Esophagus squamous epithelium (tissue), 5 donors: ENCODE results near the gene ZC3H13. TPM values are rescaled to one million over a fixed set of nuclear protein-coding genes. Genes with fewer than 3 reads are reported as not detected.

Source experiments
- DNase-seq: peaks from one replicate; lab custom pipeline; 2025; lab: John Stamatoyannopoulos, UW
- H3K27ac ChIP-seq, 4 donors: fragments of 200-600 bp; sonication (generic); one replicate each; pipeline ENCODE4 v1.5.1; 2016 to 2019; ENCODE audit warnings: mild to moderate bottlenecking in 1 of 4
- H3K27me3 ChIP-seq, 4 donors: fragments of 200-600 bp; sonication (generic); 1 replicate in 3 of 4; 2 replicates in 1 of 4; pipeline versions ENCODE4 v1.5.1 to v1.6.0; 2017 to 2021; ENCODE audit warnings: antibody characterized with exemption in 1 of 4
- H3K36me3 ChIP-seq, 3 donors: fragments of 200-600 bp; sonication (generic); one replicate each; pipeline ENCODE4 v1.5.1; 2016 to 2019
- H3K4me1 ChIP-seq, 3 donors: fragments of 200-600 bp; sonication (generic); one replicate each; pipeline ENCODE4 v1.5.1; 2017 to 2019
- H3K4me3 ChIP-seq, 4 donors: fragments of 200-600 bp; sonication (generic); 1 replicate in 3 of 4; 2 replicates in 1 of 4; pipeline ENCODE4 v1.5.1; 2016 to 2019; ENCODE audit warnings: mild to moderate bottlenecking in 2 of 4, moderate library complexity in 1 of 4
- H3K9me3 ChIP-seq, 3 donors: fragments of 200-600 bp; sonication (generic); one replicate each; pipeline ENCODE4 v1.5.1; 2016 to 2019
- POLR2A ChIP-seq, 4 donors: fragments of 450-650 bp; IDR thresholded peaks; one replicate each; pipeline ENCODE4 v1.6.1; 2017; ENCODE audit warnings: antibody characterized with exemption in 4 of 4, mild to moderate bottlenecking in 4 of 4, moderate library complexity in 3 of 4
- WGBS, 2 donors: methylation state at CpG; one replicate each; pipeline ENCODE4 v1.1.5; 2018; 5-methylcytosine and 5-hydroxymethylcytosine counted together
- intact Hi-C: fragments of 100-400 bp; cut with DNase I; formaldehyde crosslinking; loops from one replicate; pipeline ENCODE4 v1.15.0; 2022
- total RNA-seq, 4 donors: library from RNA; depleted of rRNA; stranded (reverse); fragments of >200 nt; gene quantifications; one replicate each; pipeline ENCODE4 v1.1.0, GENCODE V29; 2016
- TF ChIP-seq, protein P1 (sequence below), 6 experiments: fragments of 450-650 bp in 4 of 6; fragments of 200-600 bp in 2 of 6; sonication (generic) in 2 of 6; IDR thresholded peaks; one replicate each; pipeline ENCODE4 v1.5.1; 2016 to 2019; ENCODE audit warnings: antibody characterized with exemption in 6 of 6, mild to moderate bottlenecking in 4 of 6, moderate library complexity in 4 of 6
- donor health status: DM: yes; HTN: yes; CAD: no.

Gene ZC3H13
- total RNA-seq, 4 donors from 2014 or later: 12.4 to 28.8 (median 15.3) TPM

DNA sequence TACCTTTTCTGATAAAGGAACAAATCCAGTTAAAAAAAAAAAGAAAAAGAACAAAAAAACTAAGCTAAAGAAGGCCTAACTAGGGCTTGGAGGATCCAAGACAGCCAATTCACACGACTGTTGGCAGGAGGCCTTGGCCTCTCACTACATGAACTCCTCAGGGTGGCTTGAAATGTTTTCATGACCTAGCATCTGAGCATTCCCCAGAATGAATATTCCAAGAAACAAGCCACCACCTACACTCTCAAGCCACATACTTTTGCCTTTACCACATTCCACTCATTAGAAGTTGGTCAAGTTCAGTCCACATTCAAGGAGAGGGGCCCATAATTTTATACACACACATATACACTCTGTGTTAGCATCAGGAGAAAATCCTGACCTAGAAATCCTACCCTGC, 103.4 kb downstream of the ZC3H13 start:
- Histone ChIP-seq H3K27ac (no peak overlapping the region), H3K9me3 (no peaks in the 10 kb centered on the region), H3K4me3 (no peak overlapping the region), H3K36me3 (no peaks in the 10 kb centered on the region), H3K4me1 (no peaks in the 10 kb centered on the region), H3K27me3 (peaks cover 0 to under 1% (median 0%) of the 10 kb centered on the region in 4 donors)
- TF ChIP-seq, protein P1, sequence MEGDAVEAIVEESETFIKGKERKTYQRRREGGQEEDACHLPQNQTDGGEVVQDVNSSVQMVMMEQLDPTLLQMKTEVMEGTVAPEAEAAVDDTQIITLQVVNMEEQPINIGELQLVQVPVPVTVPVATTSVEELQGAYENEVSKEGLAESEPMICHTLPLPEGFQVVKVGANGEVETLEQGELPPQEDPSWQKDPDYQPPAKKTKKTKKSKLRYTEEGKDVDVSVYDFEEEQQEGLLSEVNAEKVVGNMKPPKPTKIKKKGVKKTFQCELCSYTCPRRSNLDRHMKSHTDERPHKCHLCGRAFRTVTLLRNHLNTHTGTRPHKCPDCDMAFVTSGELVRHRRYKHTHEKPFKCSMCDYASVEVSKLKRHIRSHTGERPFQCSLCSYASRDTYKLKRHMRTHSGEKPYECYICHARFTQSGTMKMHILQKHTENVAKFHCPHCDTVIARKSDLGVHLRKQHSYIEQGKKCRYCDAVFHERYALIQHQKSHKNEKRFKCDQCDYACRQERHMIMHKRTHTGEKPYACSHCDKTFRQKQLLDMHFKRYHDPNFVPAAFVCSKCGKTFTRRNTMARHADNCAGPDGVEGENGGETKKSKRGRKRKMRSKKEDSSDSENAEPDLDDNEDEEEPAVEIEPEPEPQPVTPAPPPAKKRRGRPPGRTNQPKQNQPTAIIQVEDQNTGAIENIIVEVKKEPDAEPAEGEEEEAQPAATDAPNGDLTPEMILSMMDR (IDR thresholded peaks at IDR 0.05): no peak
- TF ChIP-seq POLR2A (IDR thresholded peaks at IDR 0.05): no peak
- DNase-seq: no peak
- 74 to 88% methylated on average over 1 of the region's 1 CpG for WGBS, 2 donors
- intact Hi-C loops: no loop called here

DNA sequence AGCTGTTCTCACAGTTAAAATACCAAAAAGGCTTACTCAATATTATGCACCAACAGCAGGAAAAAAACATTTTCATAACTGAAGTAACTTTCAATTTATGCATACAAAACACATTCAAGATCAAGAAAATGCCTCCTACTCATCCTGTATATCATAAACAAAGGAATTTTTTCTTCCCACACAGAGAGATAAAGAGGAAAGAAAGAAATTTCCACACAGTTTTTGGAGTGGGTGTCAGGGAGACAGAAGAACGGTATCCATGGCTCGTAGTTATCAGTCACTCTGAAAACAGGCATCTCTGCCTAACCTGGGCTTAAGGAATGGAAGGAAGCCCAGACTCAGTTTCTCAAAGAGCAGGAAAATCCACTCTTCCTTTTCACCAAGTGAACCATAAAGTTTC, 108.6 kb downstream of the ZC3H13 start:
- intact Hi-C loops: no loop called here
- TF ChIP-seq, protein P1 (IDR thresholded peaks at IDR 0.05): no peak
- TF ChIP-seq POLR2A (IDR thresholded peaks at IDR 0.05): no peak
- Histone ChIP-seq H3K4me1 (no peaks in the 10 kb centered on the region), H3K27ac (no peak overlapping the region), H3K9me3 (no peaks in the 10 kb centered on the region), H3K27me3 (peaks cover 0 to 3% (median 0%) of the 10 kb centered on the region in 4 donors), H3K36me3 (no peaks in the 10 kb centered on the region), H3K4me3 (no peak overlapping the region)
- WGBS, 2 donors: 64 to 83% methylated on average over 2 of the region's 2 CpGs
- no peak for DNase-seq

DNA sequence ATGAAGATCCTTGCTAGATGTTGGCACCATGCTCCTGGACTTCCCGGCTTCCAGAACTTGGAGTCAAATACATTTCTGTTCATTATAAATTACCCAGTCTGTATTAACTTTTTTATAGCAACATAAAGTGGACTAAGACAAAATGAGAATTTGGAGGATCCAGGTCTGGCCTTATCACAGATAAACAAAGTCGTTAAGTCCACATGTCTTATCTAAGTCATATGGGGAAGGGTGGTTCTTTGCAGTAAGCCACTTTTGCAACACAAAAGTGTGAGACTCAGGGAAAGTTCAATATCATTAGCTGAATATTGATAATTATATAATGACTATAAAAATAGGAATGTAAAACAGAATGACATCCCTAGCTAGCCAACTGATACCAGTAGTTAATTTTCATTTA, 109.4 kb downstream of the ZC3H13 start:
- Histone ChIP-seq H3K27ac (no peak overlapping the region), H3K27me3 (peaks cover 0 to 3% (median 0%) of the 10 kb centered on the region in 4 donors), H3K4me1 (no peaks in the 10 kb centered on the region), H3K9me3 (no peaks in the 10 kb centered on the region), H3K4me3 (no peak overlapping the region), H3K36me3 (no peaks in the 10 kb centered on the region)
- TF ChIP-seq POLR2A (IDR thresholded peaks at IDR 0.05): no peak
- TF ChIP-seq, protein P1 (IDR thresholded peaks at IDR 0.05): no peak
- 63 to 88% methylated on average over 2 of the region's 2 CpGs for WGBS, 2 donors
- intact Hi-C loops: no loop called here
- no peak for DNase-seq

DNA sequence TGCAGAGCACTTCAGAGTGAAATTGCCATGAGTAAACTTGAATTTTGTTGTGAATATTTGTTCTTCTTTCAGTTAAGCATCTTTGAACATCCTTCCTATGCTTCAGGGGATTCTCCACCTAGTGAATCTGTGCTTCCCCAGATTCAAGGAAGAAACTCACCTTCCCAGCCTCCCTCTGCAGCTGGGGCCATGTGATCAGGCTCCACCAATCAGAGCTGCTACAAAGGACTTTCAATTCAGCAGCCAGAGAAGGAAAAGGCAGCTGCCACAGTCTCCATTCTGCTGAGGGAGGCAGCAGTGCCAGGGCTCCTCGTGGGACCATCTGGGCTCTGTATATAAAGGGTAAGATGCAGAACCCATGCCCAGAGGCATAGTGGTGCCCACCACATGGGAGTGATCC, 111.3 kb downstream of the ZC3H13 start:
- H3K27me3 ChIP-seq: peaks cover 0 to 6% (median 0%) of the 10 kb centered on the region in 4 donors
- intact Hi-C loops: no loop called here
- no peak for DNase-seq
- H3K4me1 ChIP-seq: no peaks in the 10 kb centered on the region
- H3K36me3 ChIP-seq: no peaks in the 10 kb centered on the region
- TF ChIP-seq, protein P1 (IDR thresholded peaks at IDR 0.05): no peak
- TF ChIP-seq POLR2A (IDR thresholded peaks at IDR 0.05): no peak
- no peaks in the 10 kb centered on the region for H3K9me3 ChIP-seq
- H3K27ac ChIP-seq: no peak overlapping the region
- no peak overlapping the region for H3K4me3 ChIP-seq
- WGBS, 2 donors: 29% methylated on average over 1 of the region's 1 CpG; no CpG with 5 or more reads in 1 of the 2 donors

DNA sequence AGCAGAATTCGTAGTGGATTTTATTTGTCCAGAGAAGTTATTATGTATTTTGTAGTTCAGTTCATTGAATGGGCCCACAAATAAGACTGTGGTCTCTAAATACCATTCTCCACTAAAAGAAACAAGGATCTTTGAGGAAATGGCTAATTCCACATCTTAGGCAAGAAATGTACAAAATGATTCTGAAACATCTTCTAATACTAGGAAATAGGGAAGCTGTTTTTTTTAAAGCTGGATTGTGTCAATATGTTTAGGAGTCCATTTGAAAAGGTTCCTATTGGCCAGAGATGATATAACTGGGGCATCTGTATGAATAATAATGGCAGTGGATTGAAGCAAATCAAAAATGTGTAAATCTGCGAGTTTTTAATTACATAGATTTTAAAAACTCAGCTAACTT, 112.5 kb downstream of the ZC3H13 start:
- Histone ChIP-seq H3K4me1 (no peaks in the 10 kb centered on the region), H3K4me3 (no peak overlapping the region), H3K9me3 (no peaks in the 10 kb centered on the region), H3K27ac (no peak overlapping the region), H3K36me3 (no peaks in the 10 kb centered on the region), H3K27me3 (peaks cover 0 to 14% (median 0%) of the 10 kb centered on the region in 4 donors)
- no peak for DNase-seq
- 82 to 86% methylated on average over 2 of the region's 2 CpGs for WGBS, 2 donors
- intact Hi-C loops: no loop called here
- no peak for TF ChIP-seq POLR2A (IDR thresholded peaks at IDR 0.05)
- TF ChIP-seq, protein P1 (IDR thresholded peaks at IDR 0.05): no peak
